ENCODE measurements around the gene CNGB1. TPM values are rescaled to one million over a fixed set of nuclear protein-coding genes. Genes with fewer than 3 reads are reported as not detected.
"Not testable (repeated sequence)": the region's sequence is repeated elsewhere in the genome, so short reads cannot be mapped to it uniquely, and the experiment has no call there.

Gene CNGB1
- total RNA-seq, 1 experiment from 2014 or later, result not detected

GRCh38 chr16:58010886-58011285 lies 40.0 kb upstream of the CNGB1 start:
- no peaks in the 10 kb centered on the region for H3K4me1 Mint-ChIP-seq (ENCODE audit: insufficient read depth, unreplicated experiment)
- no peak for TF ChIP-seq CTCF (IDR thresholded peaks at IDR 0.05; ENCODE audit: unreplicated experiment)
- BruUV-seq (replicated peaks), result no TSS peak
- H3K4me3 Mint-ChIP-seq (ENCODE audit: unreplicated experiment), result no peak overlapping the region
- intact Hi-C loops (cut with micrococcal nuclease), result no loop called here
- DNase-seq (ENCODE audit: unreplicated experiment), result no peak
- H3K27ac Mint-ChIP-seq (ENCODE audit: low read depth, unreplicated experiment), result no peak overlapping the region
- H3K9me3 Mint-ChIP-seq (ENCODE audit: unreplicated experiment), result no peaks in the 10 kb centered on the region
- H3K36me3 Mint-ChIP-seq (ENCODE audit: insufficient read depth, unreplicated experiment), result peaks cover 60% of the 10 kb centered on the region
- H3K27me3 Mint-ChIP-seq (ENCODE audit: insufficient read depth, unreplicated experiment), result no peaks in the 10 kb centered on the region
- POLR2A ChIA-PET, result interaction anchor here (0.7 kb wide), 1 partner anchor 10 kb away, joined by 3 read pairs; the partner anchor contains the start of gene USB1
- CTCF ChIA-PET, result interaction anchor here (0.6 to 2.4 kb wide), 6 partner anchors 8 to 350 kb away, joined by 3 to 16 read pairs (median 4); no protein-coding TSS in a partner anchor

- no peak for DNase-seq (ENCODE audit: unreplicated experiment)
- intact Hi-C loops (cut with micrococcal nuclease), result loop anchor here (5.0 kb wide), 1 partner anchor 622 kb away; no protein-coding TSS in a partner anchor
- no peak overlapping the region for H3K27ac Mint-ChIP-seq (ENCODE audit: low read depth, unreplicated experiment)
- TF ChIP-seq CTCF (IDR thresholded peaks at IDR 0.05; ENCODE audit: unreplicated experiment), result no peak
- POLR2A ChIA-PET, result interaction anchor here (0.7 kb wide), 1 partner anchor 369 kb away, joined by 3 read pairs; no protein-coding TSS in a partner anchor
- no peak overlapping the region for H3K4me3 Mint-ChIP-seq (ENCODE audit: unreplicated experiment)
- no peaks in the 10 kb centered on the region for H3K27me3 Mint-ChIP-seq (ENCODE audit: insufficient read depth, unreplicated experiment)
- peaks cover 8% of the 10 kb centered on the region for H3K4me1 Mint-ChIP-seq (ENCODE audit: insufficient read depth, unreplicated experiment)
- no peaks in the 10 kb centered on the region for H3K9me3 Mint-ChIP-seq (ENCODE audit: unreplicated experiment)
- CTCF ChIA-PET, result interaction anchor here (0.6 to 2.4 kb wide), 7 partner anchors 9 to 316 kb away, joined by 3 to 16 read pairs (median 4); no protein-coding TSS in a partner anchor
- peaks cover 68% of the 10 kb centered on the region for H3K36me3 Mint-ChIP-seq (ENCODE audit: insufficient read depth, unreplicated experiment)
- BruUV-seq (replicated peaks), result no TSS peak
Observed at GRCh38 chr16:58009856-58010416, 39.0 kb upstream of the CNGB1 start.

GRCh38 chr16:58004736-58005135 lies 33.8 kb upstream of the CNGB1 start:
- Mint-ChIP-seq H3K4me1 (ENCODE audit: insufficient read depth, unreplicated experiment) (peaks cover 15% of the 10 kb centered on the region), H3K36me3 (ENCODE audit: insufficient read depth, unreplicated experiment) (peaks cover 54% of the 10 kb centered on the region)
- intact Hi-C loops (cut with micrococcal nuclease), result loop anchor here (1.0 to 5.0 kb wide), 3 partner anchors 105 to 628 kb away; no protein-coding TSS in a partner anchor
- H3K27ac Mint-ChIP-seq (ENCODE audit: low read depth, unreplicated experiment); POLR2A ChIA-PET; H3K27me3 Mint-ChIP-seq (ENCODE audit: insufficient read depth, unreplicated experiment); H3K9me3 Mint-ChIP-seq (ENCODE audit: unreplicated experiment); H3K4me3 Mint-ChIP-seq (ENCODE audit: unreplicated experiment); BruUV-seq (replicated peaks): not testable (repeated sequence)
- CTCF ChIA-PET, result interaction anchor here (0.6 to 4.0 kb wide), 13 partner anchors 13 to 238 kb away, joined by 3 to 70 read pairs (median 3); no protein-coding TSS in a partner anchor
- peak; percentile 84 for DNase-seq (ENCODE audit: unreplicated experiment)

GRCh38 chr16:58002936-58003335 lies 32.0 kb upstream of the CNGB1 start:
- ChIA-PET CTCF (interaction anchor here (7.0 kb wide), 1 partner anchor 102 kb away, joined by 88 read pairs; no protein-coding TSS in a partner anchor), POLR2A (no interaction called here)
- DNase-seq (ENCODE audit: unreplicated experiment), result no peak
- intact Hi-C loops (cut with micrococcal nuclease), result no loop called here
- peaks cover 56% of the 10 kb centered on the region for H3K36me3 Mint-ChIP-seq (ENCODE audit: insufficient read depth, unreplicated experiment)
- BruUV-seq (replicated peaks), result no TSS peak
- H3K27ac Mint-ChIP-seq (ENCODE audit: low read depth, unreplicated experiment), result no peak overlapping the region
- H3K4me1 Mint-ChIP-seq (ENCODE audit: insufficient read depth, unreplicated experiment), result peaks cover 28% of the 10 kb centered on the region
- H3K9me3 Mint-ChIP-seq (ENCODE audit: unreplicated experiment), result no peaks in the 10 kb centered on the region
- H3K27me3 Mint-ChIP-seq (ENCODE audit: insufficient read depth, unreplicated experiment), result no peaks in the 10 kb centered on the region
- no peak for TF ChIP-seq CTCF (IDR thresholded peaks at IDR 0.05; ENCODE audit: unreplicated experiment)
- no peak overlapping the region for H3K4me3 Mint-ChIP-seq (ENCODE audit: unreplicated experiment)

All from MCF 10A (cell line).